Loucy (cell line): ENCODE measurements around the gene SH2D3C.
A peak's percentile ranks its signal among the peaks of the same experiment; 100 is the strongest.

ENCODE experiments used
- H2AFZ ChIP-seq: fragments of 200-600 bp; sonication (generic); 2 replicates; pipeline ENCODE4 v1.6.0; 2016; ENCODE audit warnings: antibody characterized with exemption, mild to moderate bottlenecking, low read length, moderate library complexity
- H3F3A ChIP-seq: fragments of 200-600 bp; 2 replicates; pipeline ENCODE4 v1.6.0; 2016; ENCODE audit warnings: antibody characterized with exemption, low read depth, mild to moderate bottlenecking
- H3K27me3 ChIP-seq: fragments of 200-600 bp; sonication (generic); 2 replicates; pipeline ENCODE4 v1.6.1; 2014; ENCODE audit warnings: low read length, mild to moderate bottlenecking; ENCODE audit not compliant: insufficient read depth, poor library complexity, severe bottlenecking
- H3K36me3 ChIP-seq: fragments of 200-600 bp; sonication (generic); 2 replicates; pipeline ENCODE4 v1.6.1; 2016; ENCODE audit warnings: low read length; ENCODE audit not compliant: insufficient read depth
- H3K4me1 ChIP-seq: fragments of 200-600 bp; sonication (generic); 2 replicates; pipeline ENCODE4 v1.5.1; 2014; ENCODE audit warnings: low read length, mild to moderate bottlenecking; ENCODE audit not compliant: insufficient read depth, poor library complexity, severe bottlenecking
- H3K4me2 ChIP-seq: fragments of 200-600 bp; sonication (generic); 2 replicates; pipeline ENCODE4 v1.6.0; 2014; ENCODE audit warnings: antibody characterized with exemption, low read length, low read depth, mild to moderate bottlenecking; ENCODE audit not compliant: poor library complexity, severe bottlenecking
- H3K4me3 ChIP-seq: fragments of 200-600 bp; sonication (generic); 2 replicates; pipeline ENCODE4 v1.5.1; 2014; ENCODE audit warnings: low read length, mild to moderate bottlenecking, mixed read lengths; ENCODE audit not compliant: poor library complexity, severe bottlenecking
- H3K79me2 ChIP-seq: fragments of 200-600 bp; sonication (generic); 2 replicates; pipeline ENCODE4 v1.6.1; 2014; ENCODE audit warnings: low read length; ENCODE audit not compliant: insufficient read depth
- H3K9ac ChIP-seq: fragments of 200-600 bp; sonication (generic); 2 replicates; pipeline ENCODE4 v1.6.0; 2014; ENCODE audit warnings: mild to moderate bottlenecking, low read depth, low read length, moderate library complexity; ENCODE audit not compliant: poor library complexity, severe bottlenecking
- H3K9me2 ChIP-seq: fragments of 200-600 bp; sonication (generic); replicated peaks from 2 replicates; pipeline ENCODE4 v1.6.1; 2016; ENCODE audit warnings: low read depth, low read length, mixed read lengths
- H3K9me3 ChIP-seq: fragments of 200-600 bp; sonication (generic); 2 replicates; pipeline ENCODE4 v1.6.1; 2014; ENCODE audit warnings: mild to moderate bottlenecking, antibody characterized with exemption, low read length, low read depth; ENCODE audit not compliant: insufficient read depth
- H4K20me1 ChIP-seq: fragments of 200-600 bp; sonication (generic); 2 replicates; pipeline ENCODE4 v1.6.0; 2014; ENCODE audit warnings: antibody characterized with exemption, low read length, mild to moderate bottlenecking; ENCODE audit not compliant: insufficient read depth, poor library complexity, severe bottlenecking
- CTCF ChIP-seq: fragments of 200-600 bp; sonication (generic); conservative IDR thresholded peaks from 2 replicates; pipeline ENCODE4 v1.5.1; 2014; ENCODE audit warnings: mild to moderate bottlenecking, antibody characterized with exemption, low read length
- EZH2phosphoT487 ChIP-seq: fragments of 200-600 bp; IDR thresholded peaks from 2 replicates; pipeline ENCODE4 v1.6.1; 2018; ENCODE audit warnings: antibody characterized with exemption, mild to moderate bottlenecking, moderate library complexity, borderline replicate concordance

The SH2D3C gene

GRCh38 chr9:127710204-127710783 is 68.2 kb downstream of the SH2D3C start:
- TF ChIP-seq EZH2phosphoT487 (no peak), CTCF (no peak)
- no peak overlapping the region for H3K4me3 ChIP-seq
- peaks cover 30% of the 10 kb centered on the region for H3K4me1 ChIP-seq
- H3K9me3 ChIP-seq = no peaks in the 10 kb centered on the region
- H3K27me3 ChIP-seq = no peaks in the 10 kb centered on the region
- H3K79me2 ChIP-seq = no peaks in the 10 kb centered on the region
- H3K36me3 ChIP-seq = no peaks in the 10 kb centered on the region
- H3F3A ChIP-seq = no peaks in the 10 kb centered on the region
- H3K4me2 ChIP-seq = peak overlapping the region; percentile 62
- no peaks in the 10 kb centered on the region for H3K9me2 ChIP-seq
- no peak overlapping the region for H3K9ac ChIP-seq
- H4K20me1 ChIP-seq = no peaks in the 10 kb centered on the region
- no peak overlapping the region for H2AFZ ChIP-seq

DNA sequence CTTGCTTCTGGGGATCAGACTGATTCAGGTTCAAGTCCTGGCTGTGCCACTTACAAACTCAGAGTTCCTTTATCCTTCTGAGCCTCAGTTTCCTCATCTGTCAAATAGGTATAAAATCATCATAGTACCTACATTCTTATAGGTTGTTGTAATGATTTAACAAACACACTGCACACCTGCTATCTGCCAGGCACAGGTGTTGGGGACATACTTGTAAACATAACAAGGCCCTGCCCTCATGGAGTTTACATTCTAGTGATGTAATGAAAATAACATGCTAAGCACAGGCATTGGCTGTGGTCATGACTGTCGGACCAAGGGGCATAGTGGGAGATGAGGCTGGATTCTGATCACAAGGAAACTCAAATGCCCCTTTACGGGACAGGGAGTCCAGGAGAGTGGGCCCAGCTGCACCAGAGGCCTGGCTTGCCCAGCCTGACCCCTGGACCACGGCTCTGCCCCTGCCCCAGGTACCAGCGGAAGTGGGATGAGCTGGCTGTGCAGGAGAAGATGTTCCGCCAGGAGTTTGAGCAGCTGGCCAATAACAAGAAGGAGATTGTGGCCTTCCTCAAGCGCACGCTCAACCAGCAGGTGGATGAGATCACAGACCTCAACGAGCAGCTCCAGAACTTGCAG is 69.4 kb downstream of the SH2D3C start:
- no peak for TF ChIP-seq EZH2phosphoT487
- no peak for TF ChIP-seq CTCF
- H3K9me2 ChIP-seq = no peaks in the 10 kb centered on the region
- no peaks in the 10 kb centered on the region for H3K27me3 ChIP-seq
- no peaks in the 10 kb centered on the region for H3K9me3 ChIP-seq
- H3K36me3 ChIP-seq = no peaks in the 10 kb centered on the region
- H2AFZ ChIP-seq = no peak overlapping the region
- H3F3A ChIP-seq = no peaks in the 10 kb centered on the region
- no peaks in the 10 kb centered on the region for H3K79me2 ChIP-seq
- H3K4me3 ChIP-seq = no peak overlapping the region
- H4K20me1 ChIP-seq = no peaks in the 10 kb centered on the region
- peaks cover 26% of the 10 kb centered on the region for H3K4me1 ChIP-seq
- H3K9ac ChIP-seq = no peak overlapping the region
- H3K4me2 ChIP-seq = no peak overlapping the region

GRCh38 chr9:127707766-127708165 is 70.7 kb downstream of the SH2D3C start:
- TF ChIP-seq EZH2phosphoT487 (no peak), CTCF (peak; percentile 35)
- Histone ChIP-seq H3K27me3 (no peaks in the 10 kb centered on the region), H2AFZ (no peak overlapping the region), H3K79me2 (no peaks in the 10 kb centered on the region), H3K9me3 (no peaks in the 10 kb centered on the region), H3K9ac (no peak overlapping the region), H3K4me1 (peaks cover 26% of the 10 kb centered on the region), H3K4me2 (no peak overlapping the region), H3K4me3 (no peak overlapping the region), H3K9me2 (no peaks in the 10 kb centered on the region), H3F3A (no peaks in the 10 kb centered on the region), H3K36me3 (no peaks in the 10 kb centered on the region), H4K20me1 (no peaks in the 10 kb centered on the region)
